ENCODE results near the gene SLC11A2. TPM values are rescaled to one million over a fixed set of nuclear protein-coding genes. Genes with fewer than 3 reads are reported as not detected.
A peak's percentile ranks its signal among the peaks of the same experiment; 100 is the strongest.

The SLC11A2 gene
- total RNA-seq, 2 donors from 2014 or later = 61.6 to 82.3 TPM

DNA sequence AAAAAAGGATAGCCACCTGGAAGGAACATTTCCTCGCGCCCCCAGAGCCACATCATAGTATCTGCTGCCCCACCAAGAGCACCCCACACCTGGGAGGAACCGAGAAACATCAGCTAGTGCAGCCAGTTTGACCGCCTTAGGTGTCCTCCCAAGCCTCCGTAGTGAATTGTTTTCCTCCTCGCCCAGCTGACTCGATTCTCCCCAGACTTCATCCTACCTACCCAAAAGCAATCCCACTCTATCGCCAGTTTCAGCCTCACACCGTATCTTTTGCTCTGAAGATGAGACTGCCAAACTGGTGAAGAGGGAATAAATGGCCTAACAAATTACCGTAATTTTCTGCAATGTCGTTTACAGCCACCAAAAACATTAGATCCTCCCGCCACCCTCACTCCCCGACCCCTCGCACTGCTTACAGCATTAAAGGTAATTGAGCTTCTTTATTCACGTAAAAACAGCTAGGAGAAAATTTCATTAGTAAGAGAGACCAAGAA is 1.2 kb upstream of the SLC11A2 start:
- TF ChIP-seq, protein P1, sequence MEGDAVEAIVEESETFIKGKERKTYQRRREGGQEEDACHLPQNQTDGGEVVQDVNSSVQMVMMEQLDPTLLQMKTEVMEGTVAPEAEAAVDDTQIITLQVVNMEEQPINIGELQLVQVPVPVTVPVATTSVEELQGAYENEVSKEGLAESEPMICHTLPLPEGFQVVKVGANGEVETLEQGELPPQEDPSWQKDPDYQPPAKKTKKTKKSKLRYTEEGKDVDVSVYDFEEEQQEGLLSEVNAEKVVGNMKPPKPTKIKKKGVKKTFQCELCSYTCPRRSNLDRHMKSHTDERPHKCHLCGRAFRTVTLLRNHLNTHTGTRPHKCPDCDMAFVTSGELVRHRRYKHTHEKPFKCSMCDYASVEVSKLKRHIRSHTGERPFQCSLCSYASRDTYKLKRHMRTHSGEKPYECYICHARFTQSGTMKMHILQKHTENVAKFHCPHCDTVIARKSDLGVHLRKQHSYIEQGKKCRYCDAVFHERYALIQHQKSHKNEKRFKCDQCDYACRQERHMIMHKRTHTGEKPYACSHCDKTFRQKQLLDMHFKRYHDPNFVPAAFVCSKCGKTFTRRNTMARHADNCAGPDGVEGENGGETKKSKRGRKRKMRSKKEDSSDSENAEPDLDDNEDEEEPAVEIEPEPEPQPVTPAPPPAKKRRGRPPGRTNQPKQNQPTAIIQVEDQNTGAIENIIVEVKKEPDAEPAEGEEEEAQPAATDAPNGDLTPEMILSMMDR (IDR thresholded peaks at IDR 0.05) = no peak
- Histone ChIP-seq H3K27me3 (replicated peaks; ENCODE audit: insufficient read depth) (no peaks in the 10 kb centered on the region), H3K4me3 (no peak overlapping the region), H3K9me3 (no peaks in the 10 kb centered on the region), H3K27ac (no peak overlapping the region), H3K36me3 (no peaks in the 10 kb centered on the region), H3K4me1 (ENCODE audit: control insufficient read depth in 1 of 2, low read depth in 2 of 2) (peaks cover 14 to 19% of the 10 kb centered on the region in 2 donors)
- ATAC-seq (ENCODE audit: insufficient number of reproducible peaks, low FRiP score, low read depth) (no peak), DNase-seq (ENCODE audit: low spot score) (no peak)

DNA sequence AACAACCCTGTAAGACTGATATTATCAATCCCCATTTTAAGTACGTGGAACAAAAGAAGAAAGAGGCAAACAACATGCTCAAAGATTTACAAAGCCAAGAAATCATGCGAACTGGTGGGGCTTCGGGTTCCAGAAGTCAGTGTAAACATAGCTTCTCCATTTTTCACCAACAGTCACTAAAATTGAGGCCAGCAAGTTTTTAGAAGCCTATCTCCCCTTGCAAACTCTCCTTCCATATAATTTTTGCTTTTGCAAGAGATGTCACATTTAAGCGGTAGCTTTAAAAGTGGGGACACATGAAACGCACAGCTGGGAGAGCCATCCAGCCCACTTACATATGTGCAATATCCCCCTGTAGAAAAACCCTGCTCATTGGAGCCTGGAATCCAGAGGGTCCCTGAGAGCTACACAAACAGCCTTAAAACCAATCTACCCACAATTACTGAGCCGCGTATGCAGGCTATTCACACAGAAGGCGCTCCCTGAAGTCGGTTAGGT is 797 bp downstream of the SLC11A2 start:
- TF ChIP-seq, protein P1 (IDR thresholded peaks at IDR 0.05) = no peak
- DNase-seq (ENCODE audit: low spot score) (no peak), ATAC-seq (ENCODE audit: insufficient number of reproducible peaks, low FRiP score, low read depth) (no peak)
- no peaks in the 10 kb centered on the region for H3K27me3 ChIP-seq (replicated peaks; ENCODE audit: insufficient read depth)
- H3K9me3 ChIP-seq = no peaks in the 10 kb centered on the region
- no peaks in the 10 kb centered on the region for H3K36me3 ChIP-seq
- H3K4me3 ChIP-seq = peak overlapping the region; percentile 87
- H3K27ac ChIP-seq = peak overlapping the region; percentile 93 to 95
- peaks cover 22 to 30% of the 10 kb centered on the region in 2 donors for H3K4me1 ChIP-seq (ENCODE audit: control insufficient read depth in 1 of 2, low read depth in 2 of 2)

DNA sequence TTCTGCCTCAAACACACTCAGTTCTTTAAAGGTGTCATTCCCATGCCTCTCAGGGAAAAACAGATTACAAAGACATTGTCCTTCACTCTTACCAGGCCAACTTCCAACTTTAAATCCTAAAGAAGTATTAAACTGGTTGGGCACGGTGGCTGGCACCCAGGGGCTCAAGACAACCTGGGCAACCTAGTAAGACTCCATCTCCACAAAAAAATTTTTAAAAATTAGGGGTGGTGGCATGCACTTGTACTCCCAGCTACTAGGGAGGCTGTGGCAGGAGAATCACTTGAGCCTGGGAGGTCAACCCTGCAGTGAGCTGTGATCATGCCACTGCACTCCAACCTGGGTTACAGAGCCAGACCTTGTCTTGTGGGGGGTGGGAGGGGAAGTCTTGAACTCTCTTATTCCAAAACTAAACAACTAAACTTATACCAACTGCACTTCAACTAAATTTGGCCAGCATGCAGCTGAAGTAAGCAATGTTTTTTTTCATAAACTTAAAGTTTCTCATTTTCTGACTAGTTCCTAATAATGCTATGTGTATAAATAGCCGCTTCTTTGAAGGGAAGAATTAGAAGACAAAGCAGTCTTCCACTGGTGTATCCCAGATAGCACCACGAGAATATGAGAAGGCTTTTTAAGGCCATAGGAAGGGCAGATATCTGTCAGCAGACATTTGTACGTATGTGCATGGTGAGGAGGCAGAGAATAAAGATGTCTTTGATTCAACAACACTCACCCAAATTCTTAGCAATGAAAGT is 2.4 kb downstream of the SLC11A2 start:
- H3K4me1 ChIP-seq (ENCODE audit: control insufficient read depth in 1 of 2, low read depth in 2 of 2) = peaks cover 22 to 36% of the 10 kb centered on the region in 2 donors
- H3K9me3 ChIP-seq = no peaks in the 10 kb centered on the region
- H3K27ac ChIP-seq = peak overlapping the region; percentile 93 to 95
- H3K4me3 ChIP-seq = peak overlapping the region; percentile 87
- no peak for DNase-seq (ENCODE audit: low spot score)
- H3K36me3 ChIP-seq = no peaks in the 10 kb centered on the region
- ATAC-seq (ENCODE audit: insufficient number of reproducible peaks, low FRiP score, low read depth) = no peak
- TF ChIP-seq, protein P1 (IDR thresholded peaks at IDR 0.05) = no peak
- no peaks in the 10 kb centered on the region for H3K27me3 ChIP-seq (replicated peaks; ENCODE audit: insufficient read depth)

DNA sequence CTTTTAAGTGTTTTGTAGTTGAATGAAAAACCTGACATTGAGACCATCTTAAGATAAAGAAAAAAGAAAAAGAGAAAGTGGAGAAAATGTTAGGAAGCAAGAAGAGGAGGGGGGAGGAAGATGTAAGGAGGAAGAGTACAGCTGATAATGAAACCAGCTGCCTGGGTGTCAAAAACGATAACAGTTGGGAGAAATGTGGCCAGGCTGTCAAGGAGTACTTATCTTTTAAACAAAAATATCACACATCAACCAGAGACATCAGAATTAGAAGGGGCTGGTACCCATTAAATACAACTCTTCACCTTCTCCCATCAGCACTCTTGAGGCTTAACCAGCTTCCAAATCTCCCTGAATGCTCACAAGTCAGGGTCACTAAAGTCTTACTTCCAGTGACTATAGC is 4.5 kb downstream of the SLC11A2 start:
- DNase-seq (ENCODE audit: low spot score) = no peak
- H3K9me3 ChIP-seq = no peaks in the 10 kb centered on the region
- no peaks in the 10 kb centered on the region for H3K27me3 ChIP-seq (replicated peaks; ENCODE audit: insufficient read depth)
- peaks cover 27 to 36% of the 10 kb centered on the region in 2 donors for H3K4me1 ChIP-seq (ENCODE audit: control insufficient read depth in 1 of 2, low read depth in 2 of 2)
- H3K27ac ChIP-seq = peak overlapping the region in 1 of 2 donors; percentile 22
- ATAC-seq (ENCODE audit: insufficient number of reproducible peaks, low FRiP score, low read depth) = no peak
- H3K36me3 ChIP-seq = no peaks in the 10 kb centered on the region
- TF ChIP-seq, protein P1 (IDR thresholded peaks at IDR 0.05) = no peak
- no peak overlapping the region for H3K4me3 ChIP-seq

DNA sequence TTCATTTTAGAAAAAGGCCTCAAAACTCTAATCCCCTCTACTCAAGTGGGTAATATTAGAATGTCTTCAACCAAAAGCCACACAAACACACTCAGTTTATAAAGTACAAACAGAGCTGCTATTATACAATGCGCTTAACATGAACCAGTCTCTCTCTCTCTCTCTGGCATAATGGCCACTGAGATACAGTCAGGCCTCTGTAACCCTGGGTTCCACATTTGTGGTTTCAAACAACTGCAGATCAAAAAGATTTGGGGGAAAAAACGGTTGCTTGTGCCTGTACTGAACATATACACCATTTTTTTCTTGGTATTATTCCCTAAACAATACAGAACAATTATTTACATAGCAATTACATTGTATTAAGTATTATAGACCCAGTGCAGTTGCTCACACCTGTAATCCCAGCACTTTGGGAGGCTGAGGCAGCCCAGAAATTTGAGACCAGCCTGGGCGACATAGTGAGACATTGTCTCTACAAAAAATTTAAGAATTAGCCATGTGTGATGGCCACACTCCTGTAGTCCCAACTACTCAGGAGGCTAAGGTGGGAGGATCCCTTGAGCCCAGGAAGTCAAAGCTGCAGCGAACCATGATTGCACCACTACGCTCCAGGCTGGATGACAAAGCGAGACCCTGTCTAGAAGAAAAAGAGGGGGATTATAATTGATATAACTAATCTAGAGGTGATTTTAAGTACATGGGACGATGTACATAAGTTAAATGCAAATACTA is 5.6 kb downstream of the SLC11A2 start:
- Histone ChIP-seq H3K9me3 (no peaks in the 10 kb centered on the region), H3K27me3 (replicated peaks; ENCODE audit: insufficient read depth) (no peaks in the 10 kb centered on the region), H3K4me1 (ENCODE audit: control insufficient read depth in 1 of 2, low read depth in 2 of 2) (peaks cover 27 to 36% of the 10 kb centered on the region in 2 donors), H3K4me3 (no peak overlapping the region), H3K36me3 (no peaks in the 10 kb centered on the region), H3K27ac (no peak overlapping the region)
- no peak for ATAC-seq (ENCODE audit: insufficient number of reproducible peaks, low FRiP score, low read depth)
- TF ChIP-seq, protein P1 (IDR thresholded peaks at IDR 0.05) = no peak
- no peak for DNase-seq (ENCODE audit: low spot score)

Measured in thoracic aorta (tissue), 2 donors.